ENCODE measurements around the gene POLR2C. TPM values are rescaled to one million over a fixed set of nuclear protein-coding genes. Genes with fewer than 3 reads are reported as not detected.

The POLR2C gene
- total RNA-seq, 1 experiment from 2014 or later, result 85.6 TPM

- no peak overlapping the region for H4K91ac ChIP-seq (ENCODE audit: insufficient read length, low read depth, low read length)
- H3K56ac ChIP-seq (ENCODE audit: insufficient read length, low read depth, low read length), result no peak overlapping the region
- H3K23ac ChIP-seq (ENCODE audit: insufficient read length, low read depth, low read length), result no peak overlapping the region
- H3K18ac ChIP-seq (ENCODE audit: insufficient read length, low read depth, low read length), result no peak overlapping the region
- DNase-seq, result no peak
- H3K79me2 ChIP-seq (ENCODE audit: insufficient read depth, low read length), result no peaks in the 10 kb centered on the region
- no peak overlapping the region for H4K5ac ChIP-seq (ENCODE audit: insufficient read length, low read depth, low read length)
- no peak overlapping the region for H2AFZ ChIP-seq (ENCODE audit: low read length)
- no peaks in the 10 kb centered on the region for H3K4me1 Mint-ChIP-seq
- H3K79me1 ChIP-seq (ENCODE audit: insufficient read depth, low read depth, low read length, poor library complexity, severe bottlenecking), result no peaks in the 10 kb centered on the region
- H4K8ac ChIP-seq (replicated peaks; ENCODE audit: insufficient read length, low read depth, low read length), result no peak overlapping the region
- no peaks in the 10 kb centered on the region for H3K4me1 ChIP-seq (ENCODE audit: insufficient read depth, low read length)
- H3K9me3 ChIP-seq (ENCODE audit: control insufficient read depth, low read depth, low read length), result no peaks in the 10 kb centered on the region
- no peak overlapping the region for H2BK15ac ChIP-seq (ENCODE audit: low read depth, low read length)
- WGBS (ENCODE audit: extremely low coverage, insufficient read length, low lambda C conversion rate), result no CpG with 5 or more reads among the region's 31 CpGs
- TF ChIP-seq CTCF (conservative IDR thresholded peaks at IDR 0.05), result no peak
- H3K4me2 ChIP-seq (ENCODE audit: insufficient read depth, insufficient read length, low read length), result no peak overlapping the region
- H3K23me2 ChIP-seq (ENCODE audit: insufficient read length, low read depth, low read length, poor library complexity, severe bottlenecking), result no peaks in the 10 kb centered on the region
- H3T11ph ChIP-seq (ENCODE audit: low read length), result no peak overlapping the region
- H3K9ac ChIP-seq (ENCODE audit: extremely low read depth, insufficient read length, low read length), result no peak overlapping the region
- H3K14ac ChIP-seq (ENCODE audit: insufficient read depth, low read length), result no peak overlapping the region; the same call in 1 of the 2 replicates
- no peak overlapping the region for H2BK5ac ChIP-seq (ENCODE audit: insufficient read length, low read length)
- no peaks in the 10 kb centered on the region for H4K20me1 ChIP-seq (ENCODE audit: control insufficient read depth, insufficient read depth, insufficient read length)
- no peak overlapping the region for H2BK12ac ChIP-seq (ENCODE audit: insufficient read length, low read depth, low read length)
- no peak overlapping the region; a peak in 1 of 7 replicates for H3K27ac Mint-ChIP-seq
- H2AK5ac ChIP-seq (ENCODE audit: insufficient read length, low read length), result no peak overlapping the region
- no peak overlapping the region for H2BK20ac ChIP-seq (ENCODE audit: low read depth, low read length, poor library complexity, severe bottlenecking)
- peaks cover 0 to 7% (median 2%) of the 10 kb centered on the region in 3 experiments; a peak in 3 of 7 replicates for H3K36me3 Mint-ChIP-seq (ENCODE audit: insufficient read depth in 1 of 3, low read depth in 3 of 3)
- H3K27me3 Mint-ChIP-seq (ENCODE audit: low read depth), result peaks cover 13% of the 10 kb centered on the region
- H3K27ac ChIP-seq (ENCODE audit: insufficient read length, low read depth, low read length), result no peak overlapping the region
- H3K4ac ChIP-seq (ENCODE audit: low read depth, low read length), result no peak overlapping the region
- H2BK120ac ChIP-seq (ENCODE audit: low read depth, low read length, poor library complexity, severe bottlenecking), result no peak overlapping the region
- H3K4me3 Mint-ChIP-seq, result no peak overlapping the region
- peaks cover 0 to 2% of the 10 kb centered on the region in 2 experiments; a peak in 1 of 5 replicates for H3K9me3 Mint-ChIP-seq
- no peaks in the 10 kb centered on the region for H3K27me3 ChIP-seq (ENCODE audit: insufficient read depth, low read length)
Observed at GRCh38 chr16:57517397-57518367, 55.2 kb downstream of the POLR2C start.

Data from H9 (cell line).